ENCODE data around the gene SIAH1.

- TF ChIP-seq GATA2 (IDR thresholded peaks at IDR 0.05; ENCODE audit: low read depth, low read length) (no peak), GATA3 (IDR thresholded peaks at IDR 0.05; ENCODE audit: low read depth, low read length) (no peak)
Measured at GRCh38 chr16:48384520-48385252, 527 bp downstream of the SIAH1 start.

Data from SH-SY5Y (cell line).